Natural killer cell (primary cell): ENCODE measurements around the gene OBSCN. TPM values are rescaled to one million over a fixed set of nuclear protein-coding genes. Genes with fewer than 3 reads are reported as not detected.

Experiments used
- ATAC-seq, 3 donors: fragments of 150-1000 bp in 2 of 3; fragments of 200-7000 bp in 1 of 3; cut with Tn5 transposase; 1 replicate in 1 of 3; 2 replicates in 2 of 3; pipeline ENCODE4 v1.10.0; 2021; ENCODE audit warnings: mild to moderate bottlenecking in 2 of 3, moderate library complexity in 2 of 3
- DNase-seq, 2 donors: peaks; one replicate each; pipeline versions ENCODE4 v3.0.0 to v3.0.0-alpha.2; 2013 to 2021; ENCODE audit warnings: mixed read lengths in 1 of 2
- H3K27ac ChIP-seq: one replicate; pipeline ENCODE4 v1.5.1; 2013; ENCODE audit warnings: mild to moderate bottlenecking, low read length
- H3K27me3 ChIP-seq: one replicate; pipeline ENCODE4 v1.6.1; 2013; ENCODE audit warnings: low read length; ENCODE audit not compliant: control insufficient read depth, insufficient read depth
- H3K36me3 ChIP-seq: one replicate; pipeline ENCODE4 v1.6.1; 2013; ENCODE audit warnings: low read length; ENCODE audit not compliant: control insufficient read depth, insufficient read depth
- H3K4me1 ChIP-seq: one replicate; pipeline ENCODE4 v1.6.1; 2013; ENCODE audit warnings: low read length; ENCODE audit not compliant: control insufficient read depth, insufficient read depth
- H3K4me3 ChIP-seq: one replicate; pipeline ENCODE4 v1.5.1; 2013; ENCODE audit warnings: low read length
- H3K9me3 ChIP-seq: one replicate; pipeline ENCODE4 v1.6.1; 2013; ENCODE audit warnings: low read length; ENCODE audit not compliant: control insufficient read depth, insufficient read depth
- H3K27ac Mint-ChIP-seq, 2 donors: one replicate each; pipeline ENCODE4 v1.8.0; 2022; ENCODE audit warnings: mild to moderate bottlenecking in 2 of 2, mixed read lengths in 2 of 2, moderate library complexity in 1 of 2
- H3K27me3 Mint-ChIP-seq, 2 donors: one replicate each; pipeline ENCODE4 v1.8.0; 2022; ENCODE audit warnings: low read depth in 2 of 2, mixed read lengths in 2 of 2
- H3K36me3 Mint-ChIP-seq: one replicate; pipeline ENCODE4 v1.8.0; 2022; ENCODE audit warnings: mixed read lengths
- H3K4me1 Mint-ChIP-seq, 2 donors: one replicate each; pipeline ENCODE4 v1.8.0; 2022; ENCODE audit warnings: mixed read lengths in 2 of 2
- H3K4me3 Mint-ChIP-seq: one replicate; pipeline ENCODE4 v1.8.0; 2022; ENCODE audit warnings: mild to moderate bottlenecking, moderate library complexity, mixed read lengths
- H3K9me3 Mint-ChIP-seq, 2 donors: one replicate each; pipeline ENCODE4 v1.8.0; 2022; ENCODE audit warnings: mixed read lengths in 2 of 2
- CTCF ChIP-seq: fragments of 200-600 bp; IDR thresholded peaks from one replicate; pipeline ENCODE4 v1.8.0; 2022; ENCODE audit warnings: antibody characterized with exemption
- WGBS: methylation state at CpG from one replicate; pipeline ENCODE4 v1.1.7; 2013; ENCODE audit warnings: missing lambda C conversion rate; ENCODE audit not compliant: insufficient coverage; 5-methylcytosine and 5-hydroxymethylcytosine counted together
- intact Hi-C: fragments of 100-400 bp; cut with micrococcal nuclease; formaldehyde crosslinking; loops from one replicate; pipeline ENCODE4 v1.14.2; 2022
- total RNA-seq, 4 donors: library from RNA; stranded (reverse); fragments of 120-200 nt in 1 of 4; gene quantifications; one replicate each; pipeline versions ENCODE4 v1.2.3 to v1.2.4, GENCODE V29; 2013 to 2022

OBSCN gene
- total RNA-seq, 3 donors from 2014 or later (not counting 1 experiment from before 2014, with no cell fraction given): 9.6 to 30.0 (median 14.3) TPM

DNA sequence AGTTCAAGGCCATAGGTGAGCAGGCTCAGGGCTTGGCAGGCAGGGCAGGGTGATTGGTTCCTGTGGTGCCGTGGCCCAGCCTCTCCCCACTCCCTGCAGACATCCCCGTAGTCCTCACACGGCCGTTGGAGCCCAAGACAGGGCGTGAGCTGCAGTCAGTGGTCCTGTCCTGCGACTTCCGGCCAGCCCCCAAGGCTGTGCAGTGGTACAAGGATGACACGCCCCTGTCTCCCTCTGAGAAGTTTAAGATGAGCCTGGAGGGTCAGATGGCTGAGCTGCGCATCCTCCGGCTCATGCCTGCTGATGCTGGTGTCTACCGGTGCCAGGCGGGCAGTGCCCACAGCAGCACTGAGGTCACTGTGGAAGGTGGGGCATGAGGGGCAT, 71.9 kb downstream of the OBSCN start:
- H3K27ac Mint-ChIP-seq: no peak overlapping the region
- no peak overlapping the region for H3K27ac ChIP-seq
- no peaks in the 10 kb centered on the region for H3K9me3 ChIP-seq
- TF ChIP-seq CTCF: no peak
- H3K4me3 Mint-ChIP-seq: no peak overlapping the region
- H3K4me3 ChIP-seq: no peak overlapping the region
- H3K4me1 Mint-ChIP-seq: peaks cover 0 to 6% of the 10 kb centered on the region in 2 donors
- 95% methylated on average over 12 of the region's 12 CpGs for WGBS
- no peaks in the 10 kb centered on the region for H3K36me3 Mint-ChIP-seq
- no peaks in the 10 kb centered on the region for H3K36me3 ChIP-seq
- DNase-seq (no peak), ATAC-seq (no peak)
- H3K27me3 ChIP-seq: no peaks in the 10 kb centered on the region
- intact Hi-C loops: loop anchor here (5.0 kb wide), 1 partner anchor 147 kb away; no protein-coding TSS in a partner anchor
- no peaks in the 10 kb centered on the region for H3K9me3 Mint-ChIP-seq
- H3K4me1 ChIP-seq: peaks cover 15% of the 10 kb centered on the region
- H3K27me3 Mint-ChIP-seq: no peaks in the 10 kb centered on the region

GRCh38 chr1:228280106-228280901, 72.5 kb downstream of the OBSCN start:
- H3K27me3 Mint-ChIP-seq: no peaks in the 10 kb centered on the region
- H3K36me3 Mint-ChIP-seq: no peaks in the 10 kb centered on the region
- no peak overlapping the region for H3K27ac Mint-ChIP-seq
- H3K4me3 Mint-ChIP-seq: no peak overlapping the region
- Histone ChIP-seq H3K27ac (no peak overlapping the region), H3K4me1 (peaks cover 10% of the 10 kb centered on the region), H3K36me3 (no peaks in the 10 kb centered on the region), H3K9me3 (no peaks in the 10 kb centered on the region), H3K27me3 (no peaks in the 10 kb centered on the region), H3K4me3 (no peak overlapping the region)
- H3K9me3 Mint-ChIP-seq: no peaks in the 10 kb centered on the region
- DNase-seq (no peak), ATAC-seq (no peak)
- H3K4me1 Mint-ChIP-seq: peaks cover 0 to under 1% of the 10 kb centered on the region in 2 donors
- TF ChIP-seq CTCF: no peak
- 95% methylated on average over 48 of the region's 48 CpGs for WGBS
- intact Hi-C loops: no loop called here

- H3K27me3 ChIP-seq: no peaks in the 10 kb centered on the region
- H3K36me3 ChIP-seq: no peaks in the 10 kb centered on the region
- H3K36me3 Mint-ChIP-seq: no peaks in the 10 kb centered on the region
- intact Hi-C loops: no loop called here
- TF ChIP-seq CTCF: no peak
- DNase-seq (no peak), ATAC-seq (no peak)
- peaks cover 8% of the 10 kb centered on the region for H3K4me1 ChIP-seq
- WGBS: 88% methylated on average over 15 of the region's 15 CpGs
- H3K27me3 Mint-ChIP-seq: no peaks in the 10 kb centered on the region
- no peak overlapping the region for H3K27ac Mint-ChIP-seq
- H3K4me1 Mint-ChIP-seq: no peaks in the 10 kb centered on the region
- H3K27ac ChIP-seq: no peak overlapping the region
- H3K4me3 ChIP-seq: no peak overlapping the region
- H3K9me3 Mint-ChIP-seq: no peaks in the 10 kb centered on the region
- no peaks in the 10 kb centered on the region for H3K9me3 ChIP-seq
- no peak overlapping the region for H3K4me3 Mint-ChIP-seq
Observed at GRCh38 chr1:228280961-228281591, 73.2 kb downstream of the OBSCN start.
